Fibroblast of lung (primary cell): ENCODE results near the gene NOS3. TPM values are rescaled to one million over a fixed set of nuclear protein-coding genes. Genes with fewer than 3 reads are reported as not detected.

Source experiments
- DNase-seq, 2 donors: peaks; one replicate each; pipeline versions ENCODE4 v3.0.0 to v3.0.0-alpha.2; 2010; ENCODE audit warnings: low read depth in 2 of 2
- H2AFZ ChIP-seq: 2 replicates; pipeline ENCODE4 v1.5.1; 2012; ENCODE audit warnings: low read length, control low read depth, inconsistent platforms
- H3K27ac ChIP-seq: 2 replicates; pipeline ENCODE4 v1.5.1; 2011; ENCODE audit warnings: low read length, control low read depth; ENCODE audit not compliant: insufficient read depth
- H3K27me3 ChIP-seq: 2 replicates; pipeline ENCODE4 v1.5.1; 2011; ENCODE audit warnings: mild to moderate bottlenecking, low read length; ENCODE audit not compliant: control insufficient read depth, insufficient read depth
- H3K36me3 ChIP-seq: 2 replicates; pipeline ENCODE4 v1.5.1; 2011; ENCODE audit warnings: low read length; ENCODE audit not compliant: control insufficient read depth, insufficient read depth
- H3K4me1 ChIP-seq: 2 replicates; pipeline ENCODE4 v1.5.1; 2011; ENCODE audit warnings: low read length; ENCODE audit not compliant: control insufficient read depth, insufficient read depth; ENCODE audit errors: extremely low read depth
- H3K4me2 ChIP-seq: 2 replicates; pipeline ENCODE4 v1.5.1; 2011; ENCODE audit warnings: low read length, control low read depth; ENCODE audit not compliant: insufficient read depth; ENCODE audit errors: extremely low read depth
- H3K4me3 ChIP-seq, 4 experiments: fragments of 200-600 bp in 1 of 4; sonication (generic) in 1 of 4; replicated peaks in 1 of 4; 2 replicates each; pipeline ENCODE4 v1.5.1; 2011 to 2016; ENCODE audit warnings: low read length in 4 of 4, low read depth in 3 of 4, mild to moderate bottlenecking in 3 of 4, control low read depth in 2 of 4, inconsistent platforms in 1 of 4, mixed read lengths in 1 of 4; ENCODE audit not compliant: insufficient read depth in 1 of 4; ENCODE audit errors: control extremely low read depth in 1 of 4
- H3K79me2 ChIP-seq: 2 replicates; pipeline ENCODE4 v1.5.1; 2012; ENCODE audit warnings: mild to moderate bottlenecking, low read length, inconsistent platforms; ENCODE audit not compliant: control insufficient read depth, insufficient read depth
- H3K9ac ChIP-seq: 2 replicates; pipeline ENCODE4 v1.5.1; 2011; ENCODE audit warnings: mild to moderate bottlenecking, low read length, control low read depth; ENCODE audit not compliant: insufficient read depth
- H3K9me3 ChIP-seq: 2 replicates; pipeline ENCODE4 v1.5.1; 2012; ENCODE audit warnings: low read depth, low read length; ENCODE audit not compliant: control insufficient read depth, insufficient read depth
- H4K20me1 ChIP-seq: 2 replicates; pipeline ENCODE4 v1.5.1; 2011; ENCODE audit warnings: low read length; ENCODE audit not compliant: control insufficient read depth, insufficient read depth; ENCODE audit errors: extremely low read depth
- CTCF ChIP-seq, 2 donors: IDR thresholded peaks in 1 of 2; conservative IDR thresholded peaks in 1 of 2; 1 replicate in 1 of 2; 2 replicates in 1 of 2; pipeline ENCODE4 v1.5.1; 2011 to 2012; ENCODE audit warnings: low read length in 2 of 2, control low read depth in 1 of 2, inconsistent platforms in 1 of 2, low read depth in 1 of 2, mild to moderate bottlenecking in 1 of 2
- EZH2 ChIP-seq: IDR thresholded peaks from 2 replicates; pipeline ENCODE4 v1.5.1; 2012; ENCODE audit warnings: low read length, control low read depth, mild to moderate bottlenecking; ENCODE audit errors: missing control alignments
- polyA plus RNA-seq, 2 donors: library from polyadenylated mRNA; depleted of rRNA in 1 of 2; stranded (reverse) in 1 of 2; unstranded in 1 of 2; fragments of >200 nt; gene quantifications; 2 replicates each; pipeline ENCODE4 v1.2.1, GENCODE V29; 2011 to 2012; ENCODE audit warnings: missing spikeins in 1 of 2
- total RNA-seq: library from RNA; depleted of rRNA; stranded (reverse); fragments of >200 nt; gene quantifications from 2 replicates; pipeline ENCODE4 v1.2.1, GENCODE V29; 2014

The NOS3 gene
- total and polyA plus RNA-seq, 2 donors (not counting 1 experiment from before 2014, with no cell fraction given), result 0.12 to 0.50 TPM

- peaks cover 3% of the 10 kb centered on the region for H3K27me3 ChIP-seq
- no peak for DNase-seq
- H3K9me3 ChIP-seq, result no peaks in the 10 kb centered on the region
- no peaks in the 10 kb centered on the region for H3K4me1 ChIP-seq
- no peaks in the 10 kb centered on the region for H3K36me3 ChIP-seq
- H3K4me2 ChIP-seq, result no peak overlapping the region
- H4K20me1 ChIP-seq, result no peaks in the 10 kb centered on the region
- H3K27ac ChIP-seq, result no peak overlapping the region
- no peak overlapping the region for H3K9ac ChIP-seq
- TF ChIP-seq CTCF (conservative IDR thresholded peaks at IDR 0.05 in 1 of 2, IDR thresholded peaks at IDR 0.05 in 1 of 2; ENCODE audit: low read depth in 1 of 2, low read length in 2 of 2), result no peak
- no peak for TF ChIP-seq EZH2
- no peak overlapping the region for H2AFZ ChIP-seq
- no peak overlapping the region for H3K4me3 ChIP-seq
- H3K79me2 ChIP-seq, result no peaks in the 10 kb centered on the region
Observed at GRCh38 chr7:150953061-150953997, 37.5 kb upstream of the NOS3 start.

DNA sequence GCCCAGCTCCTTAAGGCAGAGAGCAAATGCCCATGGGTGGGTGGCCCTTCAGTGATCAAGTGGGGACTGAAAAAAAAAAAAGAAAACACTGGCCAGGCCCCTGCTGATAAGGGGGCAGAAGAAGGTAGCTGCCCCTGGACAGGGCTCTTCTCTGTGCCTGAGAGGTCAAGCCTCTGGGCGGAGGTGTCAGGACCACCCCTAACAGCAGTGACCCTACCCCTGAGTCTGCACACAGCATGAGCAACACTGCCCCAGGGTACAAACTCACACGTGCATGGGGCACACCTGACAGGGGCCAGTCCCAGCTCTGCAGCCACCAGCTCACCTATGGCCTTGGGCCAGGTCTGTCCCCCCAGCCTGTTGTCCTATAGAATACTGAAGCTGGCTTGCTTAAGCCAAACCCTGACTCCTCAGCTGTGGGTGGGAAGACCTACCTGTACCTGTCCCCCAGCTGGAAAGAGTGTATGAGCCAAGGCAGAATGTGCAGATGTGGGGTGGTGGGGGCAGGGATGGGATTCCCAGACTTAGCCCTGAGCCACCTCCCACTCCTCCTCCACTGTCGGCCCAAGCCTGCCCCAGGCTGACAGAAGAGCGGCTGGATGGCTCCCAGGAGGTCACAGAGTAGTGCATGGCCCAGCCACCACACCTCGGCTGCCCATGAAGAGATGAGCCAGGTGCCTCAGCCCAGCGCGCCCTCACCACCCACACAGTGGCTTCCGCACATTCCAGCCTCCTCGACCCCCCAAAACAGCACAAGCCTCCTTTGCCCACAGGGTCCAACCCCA, 36.4 kb upstream of the NOS3 start:
- no peak overlapping the region for H3K4me3 ChIP-seq
- H3K36me3 ChIP-seq, result no peaks in the 10 kb centered on the region
- no peaks in the 10 kb centered on the region for H3K4me1 ChIP-seq
- H3K4me2 ChIP-seq, result no peak overlapping the region
- no peaks in the 10 kb centered on the region for H3K9me3 ChIP-seq
- no peaks in the 10 kb centered on the region for H4K20me1 ChIP-seq
- no peaks in the 10 kb centered on the region for H3K79me2 ChIP-seq
- H3K27me3 ChIP-seq, result peaks cover 3% of the 10 kb centered on the region
- no peak overlapping the region for H3K9ac ChIP-seq
- no peak overlapping the region for H2AFZ ChIP-seq
- DNase-seq, result no peak
- no peak overlapping the region for H3K27ac ChIP-seq
- no peak for TF ChIP-seq CTCF (conservative IDR thresholded peaks at IDR 0.05 in 1 of 2, IDR thresholded peaks at IDR 0.05 in 1 of 2; ENCODE audit: low read depth in 1 of 2, low read length in 2 of 2)
- TF ChIP-seq EZH2, result no peak

GRCh38 chr7:150954986-150955518, 35.8 kb upstream of the NOS3 start:
- no peaks in the 10 kb centered on the region for H3K79me2 ChIP-seq
- no peak overlapping the region for H2AFZ ChIP-seq
- H3K4me2 ChIP-seq, result no peak overlapping the region
- no peak overlapping the region for H3K27ac ChIP-seq
- no peaks in the 10 kb centered on the region for H4K20me1 ChIP-seq
- H3K27me3 ChIP-seq, result peaks cover 3% of the 10 kb centered on the region
- no peak overlapping the region for H3K4me3 ChIP-seq
- DNase-seq, result no peak
- no peaks in the 10 kb centered on the region for H3K36me3 ChIP-seq
- H3K4me1 ChIP-seq, result no peaks in the 10 kb centered on the region
- TF ChIP-seq EZH2 (no peak), CTCF (conservative IDR thresholded peaks at IDR 0.05 in 1 of 2, IDR thresholded peaks at IDR 0.05 in 1 of 2; ENCODE audit: low read depth in 1 of 2, low read length in 2 of 2) (no peak)
- no peaks in the 10 kb centered on the region for H3K9me3 ChIP-seq
- H3K9ac ChIP-seq, result no peak overlapping the region
